Neuronal stem cell (in vitro differentiated cells): ENCODE results near the gene TBXAS1.

Experiments
- DNase-seq: peaks from one replicate; pipeline ENCODE4 v3.0.0-alpha.2; 2013; ENCODE audit warnings: low spot score
- H2AFZ ChIP-seq: one replicate; pipeline ENCODE4 v1.6.1; 2013; ENCODE audit warnings: mild to moderate bottlenecking, low read length, inconsistent platforms
- H2AK5ac ChIP-seq: 2 replicates; pipeline ENCODE4 v1.6.1; 2013; ENCODE audit warnings: low read depth, mild to moderate bottlenecking, inconsistent platforms, low read length, moderate library complexity, mixed read lengths
- H2BK120ac ChIP-seq: 2 replicates; pipeline ENCODE4 v1.6.1; 2013; ENCODE audit warnings: low read depth, mild to moderate bottlenecking, inconsistent platforms, low read length, moderate library complexity, mixed read lengths
- H2BK12ac ChIP-seq: one replicate; pipeline ENCODE4 v1.6.1; 2013; ENCODE audit warnings: low read length, inconsistent platforms
- H2BK15ac ChIP-seq: 2 replicates; pipeline ENCODE4 v1.6.1; 2013; ENCODE audit warnings: mild to moderate bottlenecking, low read length, inconsistent platforms, mixed read lengths
- H2BK5ac ChIP-seq: one replicate; pipeline ENCODE4 v1.6.1; 2013; ENCODE audit warnings: inconsistent platforms, mild to moderate bottlenecking, low read length, moderate library complexity
- H3K14ac ChIP-seq: one replicate; pipeline ENCODE4 v1.6.1; 2013; ENCODE audit warnings: low read length, inconsistent platforms
- H3K18ac ChIP-seq: 2 replicates; pipeline ENCODE4 v1.6.1; 2013; ENCODE audit warnings: low read length, inconsistent platforms
- H3K23ac ChIP-seq: 2 replicates; pipeline ENCODE4 v1.6.1; 2013; ENCODE audit warnings: low read depth, mild to moderate bottlenecking, mixed read lengths, low read length, inconsistent platforms; ENCODE audit not compliant: poor library complexity
- H3K27ac ChIP-seq: replicated peaks from 3 replicates; pipeline ENCODE4 v1.5.1; 2013; ENCODE audit warnings: low read length, inconsistent platforms
- H3K27me3 ChIP-seq, 3 experiments: 2 replicates each; pipeline ENCODE4 v1.6.1; 2013; ENCODE audit warnings: low read length in 3 of 3, mild to moderate bottlenecking in 2 of 3, inconsistent platforms in 1 of 3, low read depth in 1 of 3, mixed read lengths in 1 of 3, moderate library complexity in 1 of 3; ENCODE audit not compliant: control insufficient read depth in 3 of 3, insufficient read depth in 3 of 3
- H3K36me3 ChIP-seq, 2 donors: replicated peaks in 1 of 2; 2 replicates each; pipeline ENCODE4 v1.6.1; 2013; ENCODE audit warnings: low read length in 2 of 2; ENCODE audit not compliant: control insufficient read depth in 2 of 2, insufficient read depth in 2 of 2
- H3K4ac ChIP-seq: 2 replicates; pipeline ENCODE4 v1.6.1; 2013; ENCODE audit warnings: inconsistent platforms, mild to moderate bottlenecking, low read length, moderate library complexity
- H3K4me1 ChIP-seq, 2 donors: 1 replicate in 1 of 2; 2 replicates in 1 of 2; pipeline ENCODE4 v1.6.1; 2013; ENCODE audit warnings: low read length in 2 of 2, low read depth in 1 of 2; ENCODE audit not compliant: control insufficient read depth in 2 of 2, insufficient read depth in 1 of 2
- H3K4me2 ChIP-seq: one replicate; pipeline ENCODE4 v1.6.1; 2013; ENCODE audit warnings: mild to moderate bottlenecking, low read length, inconsistent platforms; ENCODE audit not compliant: insufficient read depth, poor library complexity, severe bottlenecking
- H3K4me3 ChIP-seq, 2 donors: 2 replicates each; pipeline ENCODE4 v1.5.1; 2013; ENCODE audit warnings: low read length in 2 of 2, mild to moderate bottlenecking in 2 of 2, inconsistent platforms in 1 of 2, moderate library complexity in 1 of 2
- H3K79me1 ChIP-seq: one replicate; pipeline ENCODE4 v1.6.1; 2013; ENCODE audit warnings: low read depth, mild to moderate bottlenecking, inconsistent platforms, low read length, moderate library complexity
- H3K9ac ChIP-seq: one replicate; pipeline ENCODE4 v1.6.1; 2013; ENCODE audit warnings: mild to moderate bottlenecking, low read depth, low read length, inconsistent platforms; ENCODE audit not compliant: poor library complexity
- H3K9me3 ChIP-seq, 2 donors: replicated peaks in 1 of 2; 2 replicates each; pipeline versions ENCODE3 to v1.6.1; 2013; ENCODE audit warnings: low read length in 2 of 2, mild to moderate bottlenecking in 2 of 2, inconsistent platforms in 1 of 2, low read depth in 1 of 2, mixed read lengths in 1 of 2, moderate library complexity in 1 of 2; ENCODE audit not compliant: control insufficient read depth in 2 of 2, insufficient read depth in 1 of 2
- H4K8ac ChIP-seq: one replicate; pipeline ENCODE4 v1.6.1; 2013; ENCODE audit warnings: low read depth, mild to moderate bottlenecking, inconsistent platforms, low read length, moderate library complexity
- H4K91ac ChIP-seq: one replicate; pipeline ENCODE4 v1.6.1; 2013; ENCODE audit warnings: low read length, low read depth, mild to moderate bottlenecking, inconsistent platforms; ENCODE audit not compliant: poor library complexity
- WGBS, 2 donors: extraction: QIAGEN DNeasy Blood & Tissue Kit; methylation state at CpG; one replicate each; pipeline ENCODE4 v1.1.7; 2013; ENCODE audit warnings: missing lambda C conversion rate in 2 of 2, mixed read lengths in 1 of 2; ENCODE audit not compliant: insufficient read length in 2 of 2, insufficient replicate concordance in 1 of 2; ENCODE audit errors: extremely low coverage in 2 of 2; 5-methylcytosine and 5-hydroxymethylcytosine counted together

TBXAS1 gene

DNA sequence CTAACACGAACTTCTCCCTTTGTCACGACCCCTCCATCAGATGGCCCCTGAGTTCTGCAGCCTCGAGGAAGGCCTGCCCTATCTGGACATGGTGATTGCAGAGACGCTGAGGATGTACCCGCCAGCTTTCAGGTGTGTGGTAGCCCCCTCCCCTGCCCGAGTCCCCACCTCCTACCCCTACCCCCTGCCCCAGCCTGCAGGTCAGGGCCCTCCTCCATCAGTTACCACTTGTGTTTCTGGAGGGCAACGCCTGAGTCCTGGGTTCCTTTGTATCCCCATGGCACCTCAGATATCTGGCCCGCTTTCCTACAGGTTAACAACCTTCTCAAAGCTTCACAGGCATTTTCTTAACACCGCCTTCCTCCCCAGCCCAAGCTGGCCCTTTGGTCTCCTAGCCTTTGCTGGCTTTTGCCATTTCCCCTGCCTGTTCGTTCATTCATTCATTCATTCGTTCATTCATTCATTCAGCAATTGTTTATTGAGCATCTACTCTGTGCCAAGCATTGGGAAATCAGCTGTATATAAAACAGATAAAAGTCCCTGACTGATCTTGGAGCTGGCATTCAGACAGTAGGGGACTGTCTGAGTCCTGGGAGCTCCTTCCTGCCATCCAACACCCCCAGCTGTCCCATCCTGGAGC is 178.1 kb downstream of the TBXAS1 start:
- Histone ChIP-seq H3K36me3 (no peaks in the 10 kb centered on the region), H3K18ac (no peak overlapping the region), H3K23ac (no peak overlapping the region), H3K27ac (no peak overlapping the region), H3K4ac (no peak overlapping the region), H3K14ac (no peak overlapping the region), H2BK15ac (no peak overlapping the region), H3K9ac (no peak overlapping the region), H3K27me3 (no peaks in the 10 kb centered on the region), H2AFZ (no peak overlapping the region), H3K4me1 (peaks cover 0 to 2% of the 10 kb centered on the region in 2 donors), H2BK12ac (no peak overlapping the region), H2BK5ac (no peak overlapping the region), H4K91ac (no peak overlapping the region), H3K9me3 (no peaks in the 10 kb centered on the region), H2BK120ac (no peak overlapping the region), H3K4me3 (no peak overlapping the region), H4K8ac (no peak overlapping the region), H2AK5ac (no peak overlapping the region), H3K79me1 (no peaks in the 10 kb centered on the region), H3K4me2 (no peak overlapping the region)
- DNase-seq = no peak
- no CpG with 5 or more reads among the region's 11 CpGs for WGBS, 2 donors

DNA sequence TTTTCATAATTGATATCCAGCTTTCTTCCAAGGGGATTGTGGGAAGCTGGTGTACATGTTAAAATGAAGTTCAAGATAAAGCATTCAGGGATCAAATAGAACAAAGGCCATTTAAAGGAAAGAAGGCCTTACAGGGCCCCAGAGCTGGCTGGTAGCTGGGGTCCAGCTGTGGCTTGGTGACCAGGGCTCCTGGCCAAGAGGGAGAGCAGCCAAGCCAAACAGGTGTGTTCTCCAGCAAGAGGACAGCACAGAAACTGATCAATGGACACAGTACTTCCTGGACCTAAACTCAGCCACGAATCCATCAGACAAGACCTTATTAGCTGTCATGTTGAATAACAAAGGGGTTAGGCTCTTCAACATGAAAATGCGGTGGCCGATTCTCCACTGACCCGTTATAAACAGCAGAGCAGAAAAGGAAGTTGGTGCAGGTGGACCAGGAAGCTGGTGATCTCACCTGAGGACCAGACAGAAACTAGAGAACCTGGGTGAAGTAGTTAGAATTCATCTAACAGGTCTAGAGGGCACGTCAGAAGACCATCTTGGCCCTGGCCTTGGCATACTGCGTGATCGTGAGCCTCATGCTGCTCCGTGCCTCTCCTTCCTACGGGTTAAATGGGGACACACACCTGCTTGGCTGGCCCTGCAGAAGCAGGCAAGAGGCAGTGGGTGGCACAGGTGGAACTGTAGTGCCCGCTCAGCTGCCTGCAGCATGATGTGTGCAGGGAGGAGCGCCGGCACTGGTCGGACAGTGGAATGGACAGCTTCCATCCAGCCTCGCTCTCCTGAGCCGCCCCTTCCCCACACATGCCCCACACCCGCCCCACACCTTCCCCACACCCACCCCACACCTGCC is 179.9 kb downstream of the TBXAS1 start:
- Histone ChIP-seq H3K36me3 (no peaks in the 10 kb centered on the region), H2BK12ac (peak overlapping the region; percentile 93), H3K27ac (no peak overlapping the region), H2BK120ac (no peak overlapping the region), H3K4me1 (no peaks in the 10 kb centered on the region), H3K18ac (no peak overlapping the region), H3K4me2 (no peak overlapping the region), H4K8ac (no peak overlapping the region), H2BK15ac (no peak overlapping the region), H3K27me3 (peaks cover 0 to 6% (median 0%) of the 10 kb centered on the region in 3 experiments), H3K79me1 (no peaks in the 10 kb centered on the region), H3K14ac (no peak overlapping the region), H3K4ac (no peak overlapping the region), H3K4me3 (no peak overlapping the region), H4K91ac (no peak overlapping the region), H3K9ac (no peak overlapping the region), H2AK5ac (no peak overlapping the region), H2BK5ac (no peak overlapping the region), H3K9me3 (no peaks in the 10 kb centered on the region), H2AFZ (no peak overlapping the region), H3K23ac (no peak overlapping the region)
- DNase-seq = no peak
- no CpG with 5 or more reads among the region's 16 CpGs for WGBS, 2 donors

DNA sequence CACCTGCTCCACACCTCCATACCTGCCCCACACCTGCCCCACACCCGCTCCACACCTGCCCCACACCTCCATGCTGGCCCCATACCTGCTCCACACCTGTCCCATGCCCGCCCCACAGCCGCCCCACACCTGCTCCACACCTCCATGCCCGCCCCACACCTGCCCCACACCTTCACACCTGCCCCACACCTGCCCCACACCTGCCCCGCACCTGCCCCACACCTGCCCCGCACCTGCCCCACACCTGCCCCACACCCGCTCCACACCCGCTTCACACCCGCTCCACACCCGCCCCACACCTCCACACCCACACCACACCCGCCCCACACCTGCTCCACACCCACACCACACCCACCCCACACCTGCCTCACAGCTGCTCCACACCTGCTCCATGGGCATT is 180.7 kb downstream of the TBXAS1 start:
- Histone ChIP-seq H2BK15ac (no peak overlapping the region), H4K8ac (no peak overlapping the region), H3K9me3 (no peaks in the 10 kb centered on the region), H3K79me1 (no peaks in the 10 kb centered on the region), H3K4me3 (no peak overlapping the region), H3K4me2 (no peak overlapping the region), H2BK5ac (no peak overlapping the region), H2BK12ac (no peak overlapping the region), H3K27ac (no peak overlapping the region), H2AFZ (no peak overlapping the region), H2AK5ac (no peak overlapping the region), H4K91ac (no peak overlapping the region), H3K18ac (no peak overlapping the region), H3K36me3 (no peaks in the 10 kb centered on the region), H3K14ac (no peak overlapping the region), H3K9ac (no peak overlapping the region), H2BK120ac (no peak overlapping the region), H3K27me3 (peaks cover 0 to 11% (median 0%) of the 10 kb centered on the region in 3 experiments), H3K4me1 (no peaks in the 10 kb centered on the region), H3K4ac (no peak overlapping the region), H3K23ac (no peak overlapping the region)
- no peak for DNase-seq
- WGBS, 2 donors = no CpG with 5 or more reads among the region's 11 CpGs

DNA sequence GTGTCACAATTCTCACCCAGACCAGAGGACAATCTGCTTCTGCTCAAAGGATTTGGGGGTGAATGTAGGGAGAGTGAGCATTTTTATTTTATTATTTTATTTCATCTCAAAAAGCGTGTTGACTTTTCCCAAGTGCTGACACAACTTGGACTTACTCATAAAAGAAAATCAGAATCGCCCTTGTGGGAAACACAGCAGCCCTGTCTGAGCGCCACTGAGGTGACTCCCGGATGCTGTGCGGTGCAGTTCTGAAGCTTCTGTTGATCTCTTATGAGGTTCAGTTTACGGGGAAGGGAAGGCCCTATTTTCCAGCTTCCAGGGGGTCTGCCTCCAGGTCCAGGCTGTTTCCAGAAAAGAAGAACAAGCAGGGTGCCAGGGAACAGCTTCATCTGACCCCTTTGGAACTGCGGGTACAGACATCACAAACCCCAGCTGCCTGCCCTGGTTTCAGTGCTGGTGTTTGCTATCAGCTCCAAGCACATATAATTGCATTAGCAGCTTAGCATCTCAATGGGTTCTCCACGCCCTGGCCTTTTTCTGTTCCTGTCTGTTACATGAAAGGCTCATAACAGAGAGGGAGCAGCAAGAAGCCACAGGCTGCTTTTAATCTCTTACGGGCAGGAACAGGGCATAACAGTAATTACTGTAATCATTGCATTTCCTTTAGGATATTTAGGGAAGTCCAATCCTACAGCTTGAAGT is 181.3 kb downstream of the TBXAS1 start:
- H3K4ac ChIP-seq = no peak overlapping the region
- no peak for DNase-seq
- no peaks in the 10 kb centered on the region for H3K36me3 ChIP-seq
- H4K8ac ChIP-seq = no peak overlapping the region
- H3K9ac ChIP-seq = no peak overlapping the region
- no peak overlapping the region for H3K18ac ChIP-seq
- no peaks in the 10 kb centered on the region for H3K9me3 ChIP-seq
- H3K79me1 ChIP-seq = no peaks in the 10 kb centered on the region
- H2BK15ac ChIP-seq = no peak overlapping the region
- no peak overlapping the region for H2AK5ac ChIP-seq
- no peak overlapping the region for H3K23ac ChIP-seq
- H2AFZ ChIP-seq = no peak overlapping the region
- H3K27ac ChIP-seq = no peak overlapping the region
- no peak overlapping the region for H2BK120ac ChIP-seq
- H3K27me3 ChIP-seq = peaks cover 0 to 16% (median 0%) of the 10 kb centered on the region in 3 experiments
- H3K4me2 ChIP-seq = no peak overlapping the region
- no peak overlapping the region for H3K14ac ChIP-seq
- no peak overlapping the region for H2BK12ac ChIP-seq
- no peaks in the 10 kb centered on the region for H3K4me1 ChIP-seq
- no CpG with 5 or more reads among the region's 9 CpGs for WGBS, 2 donors
- no peak overlapping the region for H3K4me3 ChIP-seq
- H4K91ac ChIP-seq = no peak overlapping the region
- no peak overlapping the region for H2BK5ac ChIP-seq
